Fibroblast of villous mesenchyme (primary cell): ENCODE data around the gene DPM2. TPM values are rescaled to one million over a fixed set of nuclear protein-coding genes. Genes with fewer than 3 reads are reported as not detected.

Experiments
- DNase-seq: peaks from one replicate; pipeline ENCODE4 v3.0.0-alpha.2; 2010; ENCODE audit warnings: low read depth
- H3K4me3 ChIP-seq: 2 replicates; pipeline ENCODE4 v1.5.1; 2011; ENCODE audit warnings: low read depth, mild to moderate bottlenecking, low read length
- total RNA-seq: library from RNA; depleted of rRNA; stranded (reverse); fragments of >200 nt; gene quantifications from 2 replicates; pipeline ENCODE4 v1.2.3, GENCODE V29; 2012
- TF ChIP-seq, protein P1 (sequence below): IDR thresholded peaks from 2 replicates; pipeline ENCODE4 v1.5.1; 2012; ENCODE audit warnings: low read depth, mild to moderate bottlenecking, low read length; ENCODE audit not compliant: insufficient read depth

DPM2 gene
- total RNA-seq, 1 donor: 11.2 TPM

DNA sequence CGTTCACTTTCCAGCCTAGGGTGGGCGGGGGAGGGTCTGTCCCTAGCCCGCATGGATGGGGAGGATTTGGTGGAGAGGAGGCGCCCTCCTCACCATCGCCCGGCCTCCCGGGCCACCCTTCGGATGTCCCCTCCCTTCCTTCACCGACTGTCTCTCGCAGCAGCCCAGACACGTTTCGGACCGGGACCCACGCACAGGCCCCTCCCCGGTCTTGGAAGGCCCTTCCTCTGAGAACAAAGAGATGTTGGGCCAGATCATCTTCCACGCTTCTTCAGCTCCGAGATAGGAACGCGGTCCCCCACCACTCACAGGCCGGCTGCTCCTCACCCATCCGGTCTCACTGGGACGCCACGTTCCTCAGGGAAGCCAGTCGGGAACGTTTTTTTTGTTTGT, 640 bp upstream of the DPM2 start:
- peak overlapping the region; percentile 82 for H3K4me3 ChIP-seq
- TF ChIP-seq, protein P1, sequence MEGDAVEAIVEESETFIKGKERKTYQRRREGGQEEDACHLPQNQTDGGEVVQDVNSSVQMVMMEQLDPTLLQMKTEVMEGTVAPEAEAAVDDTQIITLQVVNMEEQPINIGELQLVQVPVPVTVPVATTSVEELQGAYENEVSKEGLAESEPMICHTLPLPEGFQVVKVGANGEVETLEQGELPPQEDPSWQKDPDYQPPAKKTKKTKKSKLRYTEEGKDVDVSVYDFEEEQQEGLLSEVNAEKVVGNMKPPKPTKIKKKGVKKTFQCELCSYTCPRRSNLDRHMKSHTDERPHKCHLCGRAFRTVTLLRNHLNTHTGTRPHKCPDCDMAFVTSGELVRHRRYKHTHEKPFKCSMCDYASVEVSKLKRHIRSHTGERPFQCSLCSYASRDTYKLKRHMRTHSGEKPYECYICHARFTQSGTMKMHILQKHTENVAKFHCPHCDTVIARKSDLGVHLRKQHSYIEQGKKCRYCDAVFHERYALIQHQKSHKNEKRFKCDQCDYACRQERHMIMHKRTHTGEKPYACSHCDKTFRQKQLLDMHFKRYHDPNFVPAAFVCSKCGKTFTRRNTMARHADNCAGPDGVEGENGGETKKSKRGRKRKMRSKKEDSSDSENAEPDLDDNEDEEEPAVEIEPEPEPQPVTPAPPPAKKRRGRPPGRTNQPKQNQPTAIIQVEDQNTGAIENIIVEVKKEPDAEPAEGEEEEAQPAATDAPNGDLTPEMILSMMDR: no peak
- no peak for DNase-seq

DNA sequence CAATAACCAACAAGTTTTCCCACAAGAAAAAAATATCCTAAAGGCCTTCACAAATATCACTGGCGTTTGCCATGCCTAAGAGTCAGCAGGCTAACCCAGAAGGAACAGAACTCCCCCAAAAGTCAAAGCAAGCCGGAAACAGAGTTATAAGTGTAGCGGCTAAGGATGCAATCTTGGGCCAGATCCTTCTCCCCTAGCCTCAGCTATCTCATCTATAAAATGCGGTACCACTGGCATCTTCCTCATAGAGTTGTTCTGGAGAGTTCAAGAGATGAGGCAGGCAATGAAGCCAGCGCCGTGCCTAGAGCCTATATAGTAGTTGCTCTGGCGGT, 632 bp downstream of the DPM2 start:
- DNase-seq: no peak
- TF ChIP-seq, protein P1: no peak
- H3K4me3 ChIP-seq: peak overlapping the region; percentile 82

DNA sequence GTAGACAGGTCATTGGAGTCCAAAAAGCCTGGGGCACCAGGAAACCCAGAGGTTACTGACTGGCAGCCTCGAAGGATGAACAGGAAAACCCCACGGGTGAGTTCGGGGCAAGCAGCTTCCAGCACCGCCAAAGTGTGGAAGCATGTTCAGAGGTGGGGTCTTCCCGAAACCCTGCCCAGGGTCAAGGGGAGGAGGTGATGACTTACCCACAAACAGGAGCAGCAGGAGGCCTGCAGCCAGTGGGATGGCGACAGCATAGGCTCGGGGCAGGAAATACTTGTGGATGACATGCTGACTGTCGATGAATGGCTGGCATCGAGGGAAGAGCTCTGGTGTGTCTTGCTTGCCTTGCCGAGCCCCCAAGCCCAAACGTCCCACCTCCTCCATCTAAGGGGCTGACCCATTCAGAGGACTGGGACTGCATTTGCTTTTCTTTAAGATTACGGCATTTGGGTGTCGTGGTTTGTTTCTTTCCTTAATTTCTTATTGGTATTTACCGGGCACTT, 1.3 kb downstream of the DPM2 start:
- H3K4me3 ChIP-seq: peak overlapping the region; percentile 82
- TF ChIP-seq, protein P1: no peak
- DNase-seq: no peak

DNA sequence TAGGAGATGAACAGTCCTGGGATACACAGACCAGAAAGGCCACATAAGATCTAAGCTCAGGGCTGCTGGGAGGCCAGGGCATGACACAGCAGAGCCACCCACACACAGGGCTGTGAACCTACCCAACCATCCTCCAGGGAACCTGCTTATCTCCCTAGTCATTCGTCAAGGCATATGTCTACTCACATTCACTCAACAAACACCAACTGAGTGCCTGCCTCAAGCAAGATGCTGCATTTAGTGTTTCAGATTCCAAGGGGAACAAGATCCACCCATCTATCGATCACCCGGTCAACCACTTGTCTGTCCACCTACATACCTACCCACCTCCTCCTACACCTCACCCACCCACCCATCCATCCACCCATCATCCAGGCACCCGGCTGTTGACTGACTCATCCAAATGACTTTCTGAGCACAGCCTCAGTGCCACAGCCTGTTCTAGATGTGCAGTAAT, 1.9 kb downstream of the DPM2 start:
- DNase-seq: no peak
- peak overlapping the region; percentile 82 for H3K4me3 ChIP-seq
- TF ChIP-seq, protein P1: no peak

DNA sequence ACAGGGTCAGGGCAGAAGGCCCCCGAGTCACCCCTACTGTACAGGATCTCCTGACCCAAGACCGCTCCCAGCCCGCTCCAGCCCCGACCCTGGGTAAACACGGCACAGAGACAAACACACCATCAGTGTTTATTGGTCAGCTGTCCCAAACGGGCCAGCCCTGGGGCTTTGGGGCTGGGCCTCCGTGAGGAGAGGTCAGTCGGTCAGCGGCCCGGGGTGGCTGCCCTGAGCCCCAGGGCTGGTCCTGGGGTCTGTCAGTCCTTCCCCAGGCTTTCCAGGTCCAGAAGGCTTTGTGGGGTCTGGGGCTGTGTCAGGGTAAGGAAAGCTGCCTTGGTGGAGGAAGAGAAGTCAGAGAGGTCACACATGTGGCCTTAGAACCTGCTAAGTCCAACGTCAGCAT, 2.7 kb downstream of the DPM2 start:
- no peak overlapping the region for H3K4me3 ChIP-seq
- no peak for DNase-seq
- TF ChIP-seq, protein P1: no peak

DNA sequence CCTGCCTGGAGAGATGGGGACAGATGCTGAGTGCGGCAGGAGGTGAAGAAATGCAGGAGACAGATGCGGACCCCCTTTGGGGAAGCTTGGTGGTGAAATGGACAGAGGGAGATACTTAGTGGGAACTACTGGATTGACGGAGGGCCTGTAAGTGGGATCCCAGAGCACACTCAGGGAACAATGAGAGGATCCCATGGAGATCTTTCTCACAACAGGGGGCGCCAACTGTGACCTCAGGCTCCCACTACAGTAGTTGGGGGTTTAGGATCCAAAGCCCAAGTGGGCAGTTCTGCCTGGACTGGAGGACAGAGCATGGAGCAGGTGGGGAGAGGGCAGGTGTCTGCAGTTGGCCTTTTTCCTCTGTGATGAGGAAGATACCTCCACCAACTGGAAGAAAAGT, 3.4 kb downstream of the DPM2 start:
- TF ChIP-seq, protein P1: no peak
- H3K4me3 ChIP-seq: no peak overlapping the region
- no peak for DNase-seq
